ENCODE measurements around the gene ATXN10.
"Not testable (repeated sequence)": the region's sequence is repeated elsewhere in the genome, so short reads cannot be mapped to it uniquely, and the experiment has no call there.

ATXN10 gene

DNA sequence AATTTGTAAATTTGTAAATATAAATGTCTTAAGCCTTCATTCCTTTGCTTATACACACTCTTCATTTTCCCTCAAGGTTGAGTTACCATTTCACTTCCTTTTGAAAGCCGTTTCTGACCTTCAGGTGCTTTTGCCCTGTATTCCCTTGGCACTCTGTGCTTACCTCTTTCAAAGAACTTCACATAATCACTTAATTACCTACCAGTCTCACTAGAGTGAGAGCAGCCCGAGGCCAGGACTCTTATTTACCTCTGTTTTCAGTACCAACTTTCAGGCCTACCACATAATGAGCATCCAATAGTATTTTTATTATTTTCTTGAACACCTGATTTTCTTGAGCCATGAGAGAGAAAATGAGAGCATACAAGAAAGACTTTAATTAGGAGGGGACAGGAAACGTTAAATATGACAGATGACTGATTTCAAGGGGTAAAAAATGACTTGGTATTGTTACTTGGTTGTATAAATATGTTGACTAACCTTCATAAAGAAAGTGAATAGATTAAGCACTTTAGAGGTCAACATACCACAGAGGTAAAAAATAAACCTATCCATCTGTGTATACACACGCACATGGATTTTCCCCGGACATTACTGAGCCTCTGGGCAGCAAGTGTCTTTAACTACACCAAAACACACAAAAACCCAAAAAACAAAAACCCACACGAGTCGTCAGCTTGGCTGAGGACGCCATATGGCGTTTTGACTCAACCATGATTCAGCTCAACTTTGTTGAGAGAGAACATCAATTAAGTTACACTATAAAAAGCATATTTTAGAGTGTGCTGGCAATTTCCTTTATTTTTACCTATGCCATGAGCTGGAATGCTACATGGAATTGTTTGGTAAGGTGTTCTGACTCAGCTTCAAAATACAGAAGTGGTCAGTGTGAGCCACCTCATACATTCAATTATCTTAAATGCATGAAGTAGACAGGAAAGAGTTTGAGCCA lies 7.6 kb downstream of the ATXN10 start:
- DNase-seq (ENCODE audit: low spot score), result no peak

DNA sequence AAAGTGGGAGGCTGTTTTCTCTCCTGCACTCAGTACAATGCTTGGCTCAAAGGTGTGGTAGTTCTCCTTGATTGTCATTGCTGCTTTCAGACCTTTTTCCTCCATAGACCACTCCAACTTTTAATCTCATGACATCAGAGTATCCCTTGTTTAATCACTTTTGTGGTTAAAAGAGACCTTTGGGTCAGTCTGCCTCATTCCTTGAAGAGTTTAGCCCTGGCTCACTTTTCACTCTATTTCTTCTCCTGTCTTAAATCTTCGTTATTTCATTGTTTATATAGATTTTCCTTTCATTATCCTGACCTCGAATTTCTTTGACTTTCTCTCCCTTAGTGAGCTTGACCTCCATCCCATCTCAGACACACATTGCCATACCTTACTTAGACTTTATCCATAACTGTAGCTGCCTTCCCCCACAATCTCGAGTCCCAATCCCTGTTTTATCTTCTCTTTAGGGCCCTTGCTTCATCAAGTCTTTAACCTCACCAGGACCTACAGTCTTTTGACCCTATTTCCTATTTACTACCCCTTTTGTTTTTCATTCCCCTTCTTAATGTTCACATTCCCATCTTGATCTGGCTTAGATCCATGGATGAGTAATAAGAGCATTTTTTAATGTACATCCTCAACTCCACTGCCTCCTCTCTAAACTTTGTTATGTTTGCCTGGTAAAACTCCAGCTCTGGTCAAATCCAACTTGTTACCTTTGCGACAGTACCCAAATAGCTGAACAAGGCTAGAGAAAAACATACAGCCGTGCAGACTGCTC lies 9.5 kb downstream of the ATXN10 start:
- DNase-seq (ENCODE audit: low spot score), result no peak

DNA sequence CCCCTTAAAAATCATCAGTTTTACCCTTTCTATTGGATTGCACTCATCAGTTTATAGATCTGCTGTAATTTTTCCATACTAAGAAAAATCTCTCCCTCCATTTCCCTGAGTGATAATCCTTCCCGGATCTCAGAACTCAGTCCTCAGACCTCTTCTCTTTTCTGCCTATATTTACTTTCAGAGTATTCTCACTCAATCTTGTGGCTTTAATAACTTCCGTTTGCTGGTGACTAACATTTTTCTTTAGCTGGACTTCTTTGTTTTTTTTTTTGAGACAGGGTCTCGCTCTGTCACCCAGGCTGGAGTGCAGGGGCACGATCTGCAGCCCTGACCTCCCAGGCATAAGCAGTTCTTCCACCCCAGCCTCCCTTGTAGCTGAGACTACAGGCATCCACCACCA lies 10.4 kb downstream of the ATXN10 start:
- no peak for DNase-seq (ENCODE audit: low spot score)

DNA sequence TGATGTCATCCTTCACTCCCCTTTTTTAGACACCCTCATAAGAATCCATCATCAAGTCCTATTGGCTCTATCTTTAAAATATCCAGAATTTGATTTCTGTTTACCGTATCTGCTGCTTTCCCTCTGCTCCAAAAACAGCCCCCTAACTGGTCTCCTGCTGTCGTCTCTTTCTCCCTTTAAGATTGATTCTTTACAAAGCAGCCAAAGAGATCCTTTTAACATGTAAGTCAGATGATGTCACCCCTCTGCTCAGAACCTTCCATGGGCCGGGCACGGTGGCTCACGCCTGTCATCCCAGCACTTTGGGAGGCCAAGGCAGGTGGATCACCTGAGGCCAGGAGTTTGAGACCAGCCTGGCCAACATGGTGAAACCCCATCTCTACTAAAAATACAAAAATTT lies 11.1 kb downstream of the ATXN10 start:
- DNase-seq (ENCODE audit: low spot score), result not testable (repeated sequence)

DNA sequence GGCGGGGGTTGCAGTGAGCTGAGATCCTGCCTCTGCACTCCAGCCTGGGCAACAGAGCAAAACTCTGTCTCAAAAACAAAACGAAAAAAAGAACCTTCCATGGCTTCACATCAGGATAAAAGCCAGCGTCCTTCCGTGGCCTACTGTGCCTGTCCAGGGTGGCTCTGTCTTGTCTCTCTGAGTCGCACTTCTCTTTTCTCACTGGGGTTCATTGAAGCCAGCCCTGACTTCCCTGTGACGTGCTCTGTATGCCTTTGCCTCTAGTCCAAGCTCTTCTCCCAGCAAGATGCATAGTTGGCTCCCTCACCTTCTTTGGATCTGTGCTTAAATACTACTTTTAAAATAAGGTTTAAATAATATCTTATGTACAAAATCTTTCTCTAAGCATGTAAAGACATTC lies 11.6 kb downstream of the ATXN10 start:
- DNase-seq (ENCODE audit: low spot score), result no peak

DNA sequence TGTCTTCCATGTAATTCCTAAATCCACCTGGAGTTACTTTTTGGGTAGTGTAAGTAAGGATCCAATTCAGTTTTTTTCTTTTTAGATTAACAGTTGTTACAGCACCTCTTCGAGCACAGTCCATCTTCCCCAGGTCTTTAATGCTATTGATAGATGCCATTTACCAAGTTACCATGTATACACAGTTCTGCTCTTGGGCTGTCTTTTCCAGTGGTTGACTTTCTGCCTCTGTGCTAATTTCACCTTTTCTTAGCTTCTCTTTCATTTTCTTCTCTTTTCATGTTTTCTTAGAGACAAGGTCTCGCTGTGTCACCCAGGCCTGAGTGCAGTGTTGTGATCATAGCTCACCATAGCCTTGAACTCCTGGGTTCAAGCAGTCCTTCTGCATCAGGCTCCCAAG lies 12.0 kb downstream of the ATXN10 start:
- DNase-seq (ENCODE audit: low spot score), result no peak

DNA sequence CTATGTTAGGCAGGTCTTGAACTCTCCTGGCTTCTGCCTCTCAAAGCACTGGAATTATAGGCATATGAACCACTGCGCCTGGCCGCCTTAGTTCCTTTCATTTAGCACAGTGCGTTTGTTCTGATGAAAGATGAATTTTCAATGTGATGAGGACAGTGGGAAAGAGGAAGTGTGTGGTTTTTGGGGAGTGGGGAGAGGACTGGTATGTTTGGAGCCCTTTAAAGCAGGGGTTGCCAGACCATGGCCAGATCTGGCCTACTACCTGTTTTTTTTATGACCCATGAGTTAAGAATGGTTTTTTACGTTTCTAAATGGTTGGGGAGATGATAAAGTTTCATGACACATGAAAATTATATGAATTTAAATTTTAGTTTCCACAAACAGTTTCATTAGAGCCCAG lies 12.5 kb downstream of the ATXN10 start:
- no peak for DNase-seq (ENCODE audit: low spot score)

- DNase-seq (ENCODE audit: low spot score), result no peak
Observed at GRCh38 chr22:45684752-45685574, 13.3 kb downstream of the ATXN10 start.

DNA sequence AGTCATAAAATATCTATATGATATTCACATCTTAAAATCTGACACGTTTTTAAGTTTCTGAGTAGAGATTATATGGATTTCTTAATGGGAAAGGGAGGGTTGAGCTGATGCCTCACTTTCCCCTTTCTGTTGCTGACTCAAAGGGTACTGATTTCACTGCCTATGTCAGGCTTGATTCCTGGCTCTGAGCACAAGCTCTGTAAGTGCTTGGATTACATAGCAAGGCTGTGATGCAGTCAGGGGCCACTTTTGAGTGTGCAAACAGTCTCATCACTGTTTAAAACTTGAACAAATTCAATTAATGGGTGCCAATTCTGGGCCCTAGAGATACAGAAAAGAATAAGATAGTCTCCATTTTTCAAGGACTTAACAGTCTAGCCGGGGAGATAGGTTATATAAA lies 14.4 kb downstream of the ATXN10 start:
- DNase-seq (ENCODE audit: low spot score), result no peak

DNA sequence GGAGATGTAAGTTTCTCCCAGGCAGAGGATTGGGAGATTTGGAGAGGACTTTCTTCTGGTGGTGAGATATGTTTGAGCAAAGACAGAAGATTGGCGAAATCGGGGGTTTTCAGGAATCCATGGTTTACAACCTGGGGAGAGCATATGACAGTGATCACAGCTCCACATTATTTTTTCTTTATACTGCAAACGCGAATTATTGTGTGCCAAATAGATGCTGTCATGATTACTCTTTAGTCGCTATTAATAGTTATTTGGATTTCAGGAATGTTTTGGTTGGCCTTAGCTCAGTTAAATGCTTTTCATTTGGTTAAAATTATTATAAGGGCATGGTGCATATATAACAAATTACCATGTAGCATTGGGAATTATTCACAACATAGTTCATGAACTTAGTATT lies 15.2 kb downstream of the ATXN10 start:
- no peak for DNase-seq (ENCODE audit: low spot score)

- DNase-seq (ENCODE audit: low spot score), result no peak
Observed at GRCh38 chr22:45688600-45689080, 17.0 kb downstream of the ATXN10 start.

DNA sequence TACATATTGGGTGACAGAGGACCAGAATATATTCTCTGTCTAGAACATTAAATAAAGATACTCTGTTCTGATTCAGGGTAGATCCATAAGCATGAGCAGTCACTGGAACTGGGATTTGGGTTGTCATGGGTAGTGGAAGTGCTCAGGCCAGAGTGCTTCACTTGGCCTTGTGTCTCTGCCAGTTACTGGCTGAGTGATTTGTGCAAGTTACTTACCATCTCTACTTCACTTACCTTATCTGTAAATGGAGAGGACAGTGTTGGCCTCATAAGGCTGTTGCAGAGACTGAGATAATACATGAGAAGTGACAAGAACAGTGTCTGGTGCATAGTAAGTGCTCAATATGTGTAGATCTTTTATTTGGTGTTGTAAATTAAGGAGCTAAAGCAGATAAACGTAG lies 17.6 kb downstream of the ATXN10 start:
- DNase-seq (ENCODE audit: low spot score), result no peak

DNA sequence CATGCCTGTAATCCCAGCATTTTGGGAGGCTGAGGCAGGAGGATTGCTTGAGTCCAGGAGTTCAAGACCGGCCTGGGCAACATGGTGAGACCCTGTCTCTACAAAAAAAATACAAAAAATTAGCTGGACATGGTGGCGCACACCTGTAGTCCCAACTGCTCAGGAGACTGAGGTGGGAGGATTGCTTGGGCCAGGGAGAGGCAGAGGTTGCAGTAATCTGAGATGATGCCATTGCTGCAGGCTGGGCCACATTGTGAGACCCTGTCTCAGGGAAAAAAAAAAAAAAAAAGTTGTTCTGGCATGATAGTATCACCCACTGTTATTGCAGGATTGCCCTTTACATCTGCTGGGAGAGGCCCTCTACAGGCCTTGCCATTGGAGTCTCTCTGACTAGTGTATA lies 18.4 kb downstream of the ATXN10 start:
- no peak for DNase-seq (ENCODE audit: low spot score)

DNA sequence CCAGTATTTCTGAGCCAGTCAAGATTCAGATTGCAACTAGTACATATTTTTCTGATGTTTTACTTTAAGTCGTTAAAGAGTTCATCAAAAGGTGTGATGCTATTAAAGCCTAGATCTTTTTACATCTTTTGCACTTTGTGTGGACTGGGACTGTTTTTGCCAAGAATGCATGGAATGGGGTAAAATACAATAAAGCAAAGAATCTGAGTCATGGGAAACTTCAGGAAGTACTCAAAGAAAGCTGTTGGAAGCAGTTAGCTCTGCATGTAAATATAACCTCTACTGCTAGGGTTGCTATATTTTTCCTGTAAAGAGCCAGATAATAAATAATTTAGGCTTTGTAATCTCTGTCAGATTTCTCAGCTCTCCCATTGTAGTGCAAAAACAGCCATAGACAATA lies 20.9 kb downstream of the ATXN10 start:
- no peak for DNase-seq (ENCODE audit: low spot score)

- DNase-seq (ENCODE audit: low spot score), result no peak
Observed at GRCh38 chr22:45693835-45694234, 22.2 kb downstream of the ATXN10 start.

DNA sequence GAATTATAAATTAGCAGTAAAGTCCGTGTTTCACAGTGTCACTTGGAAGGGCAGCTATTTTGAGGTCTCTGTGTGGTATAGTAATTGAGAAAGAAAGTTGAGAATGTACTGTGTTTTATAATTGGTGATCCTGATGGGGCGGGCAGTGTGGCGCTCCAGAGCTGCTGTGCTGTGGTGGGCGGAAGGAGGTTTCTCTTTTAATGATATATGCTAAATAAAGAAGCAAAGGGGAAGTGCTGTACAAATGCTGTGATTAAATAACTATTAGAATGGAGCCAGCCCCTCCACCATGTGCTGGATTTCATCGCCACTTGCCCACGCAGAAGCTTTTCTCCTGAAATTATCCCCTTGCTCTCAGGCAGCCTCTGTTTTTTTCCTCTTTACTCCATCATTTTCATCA lies 24.6 kb downstream of the ATXN10 start:
- DNase-seq (ENCODE audit: low spot score), result no peak

- no peak for DNase-seq (ENCODE audit: low spot score)
Observed at GRCh38 chr22:45698094-45698493, 26.5 kb downstream of the ATXN10 start.

GRCh38 chr22:45702981-45703380 lies 31.3 kb downstream of the ATXN10 start:
- no peak for DNase-seq (ENCODE audit: low spot score)

DNA sequence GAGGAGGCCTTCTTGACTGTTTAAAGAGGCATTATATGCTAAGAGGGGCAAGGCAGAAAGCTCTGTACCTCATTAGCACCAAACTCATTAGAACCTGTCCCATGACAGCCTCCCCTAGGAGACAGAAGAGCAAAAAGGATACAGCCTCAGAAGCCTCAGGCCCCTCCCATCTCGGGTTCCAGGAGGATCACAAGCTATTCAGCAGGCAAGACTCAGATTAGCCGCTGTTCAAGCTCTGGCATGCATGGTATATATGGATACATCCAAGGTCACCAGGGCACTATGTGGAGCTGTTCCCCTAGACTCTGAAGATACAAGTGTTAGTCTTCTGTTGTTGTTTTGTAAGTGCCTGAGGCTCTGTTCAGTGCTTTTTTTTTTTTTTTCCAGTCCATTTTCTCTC lies 32.1 kb downstream of the ATXN10 start:
- DNase-seq (ENCODE audit: low spot score), result no peak

DNA sequence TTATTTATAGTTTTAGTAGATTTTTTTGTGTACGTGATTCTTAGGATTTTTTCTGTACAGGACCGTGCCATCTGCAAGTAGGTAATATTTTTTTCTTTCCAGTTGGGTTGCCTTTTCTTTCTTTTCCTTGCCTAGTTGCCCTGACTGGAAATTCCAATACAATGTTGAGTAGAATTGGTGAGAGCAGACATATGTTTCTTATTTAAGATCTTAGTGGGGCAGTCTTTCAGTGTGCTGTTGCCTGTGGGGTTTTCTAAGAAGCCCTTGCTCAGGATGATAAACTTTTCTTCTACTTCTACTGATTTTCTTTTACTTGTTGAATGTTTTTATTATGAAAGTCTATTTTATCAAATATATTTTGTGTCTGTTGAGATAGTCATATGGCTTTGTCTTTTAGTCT lies 33.0 kb downstream of the ATXN10 start:
- no peak for DNase-seq (ENCODE audit: low spot score)

DNA sequence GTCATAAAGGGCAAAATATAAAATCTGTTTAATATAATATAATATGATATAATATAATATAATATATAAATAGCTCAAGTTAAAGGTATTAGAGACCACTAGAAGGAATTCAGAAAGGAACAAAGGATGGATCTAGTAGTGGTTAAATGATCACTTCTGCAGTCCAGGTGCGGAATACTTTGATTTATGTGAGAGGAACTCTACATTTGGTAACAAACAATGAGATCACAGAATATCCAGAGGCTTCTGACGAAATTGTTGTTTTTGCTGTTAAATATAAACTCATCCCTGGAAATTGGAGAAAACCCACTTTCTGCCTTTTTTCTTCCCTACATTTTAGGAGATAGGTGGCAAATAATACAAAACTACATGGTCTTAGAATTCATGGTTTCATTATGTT lies 36.0 kb downstream of the ATXN10 start:
- no peak for DNase-seq (ENCODE audit: low spot score)

- DNase-seq (ENCODE audit: low spot score), result no peak
Observed at GRCh38 chr22:45708145-45708544, 36.5 kb downstream of the ATXN10 start.

Measured in hematopoietic multipotent progenitor cell treated with erythropoietin and hydrocortisone succinate and interleukin-3 and kit ligand, for 15 days (in vitro differentiated cells).